H9 (cell line): ENCODE results near the gene RAC2. TPM values are rescaled to one million over a fixed set of nuclear protein-coding genes. Genes with fewer than 3 reads are reported as not detected.

Experiments used
- DNase-seq: peaks from one replicate; pipeline ENCODE4 v3.0.0-alpha.2; 2017
- H2AFZ ChIP-seq: one replicate; pipeline ENCODE4 v1.6.1; 2013; ENCODE audit warnings: mild to moderate bottlenecking, low read length, control low read depth, moderate library complexity
- H2AK5ac ChIP-seq: 2 replicates; pipeline ENCODE4 v1.6.1; 2013; ENCODE audit warnings: low read length, control low read depth, mixed read lengths; ENCODE audit not compliant: insufficient read length
- H2BK120ac ChIP-seq: one replicate; pipeline ENCODE4 v1.6.1; 2013; ENCODE audit warnings: low read depth, mild to moderate bottlenecking, low read length, control low read depth, inconsistent platforms; ENCODE audit not compliant: poor library complexity, severe bottlenecking
- H2BK12ac ChIP-seq: 2 replicates; pipeline ENCODE4 v1.6.1; 2013; ENCODE audit warnings: low read length, control low read depth, mixed read lengths, low read depth; ENCODE audit not compliant: insufficient read length
- H2BK15ac ChIP-seq: 2 replicates; pipeline ENCODE4 v1.6.1; 2013; ENCODE audit warnings: low read depth, low read length, control low read depth
- H2BK20ac ChIP-seq: one replicate; pipeline ENCODE4 v1.6.1; 2013; ENCODE audit warnings: low read depth, mild to moderate bottlenecking, low read length, control low read depth, inconsistent platforms; ENCODE audit not compliant: poor library complexity, severe bottlenecking
- H2BK5ac ChIP-seq: 2 replicates; pipeline ENCODE4 v1.6.1; 2013; ENCODE audit warnings: low read length, control low read depth, mixed read lengths; ENCODE audit not compliant: insufficient read length
- H3K14ac ChIP-seq: 2 replicates; pipeline ENCODE4 v1.6.1; 2013; ENCODE audit warnings: low read length, control low read depth; ENCODE audit not compliant: insufficient read depth
- H3K18ac ChIP-seq: 2 replicates; pipeline ENCODE4 v1.6.1; 2013; ENCODE audit warnings: low read depth, mild to moderate bottlenecking, mixed read lengths, low read length, control low read depth; ENCODE audit not compliant: insufficient read length
- H3K23ac ChIP-seq: 2 replicates; pipeline ENCODE4 v1.6.1; 2013; ENCODE audit warnings: low read length, control low read depth, mixed read lengths, low read depth; ENCODE audit not compliant: insufficient read length
- H3K23me2 ChIP-seq: 2 replicates; pipeline ENCODE4 v1.6.1; 2013; ENCODE audit warnings: low read depth, mild to moderate bottlenecking, mixed read lengths, low read length, control low read depth; ENCODE audit not compliant: insufficient read length, poor library complexity, severe bottlenecking
- H3K27ac ChIP-seq: 2 replicates; pipeline ENCODE4 v1.5.1; 2013; ENCODE audit warnings: low read length, control low read depth, mixed read lengths, low read depth; ENCODE audit not compliant: insufficient read length
- H3K27me3 ChIP-seq: 2 replicates; pipeline ENCODE4 v1.6.1; 2013; ENCODE audit warnings: low read length, control low read depth, inconsistent platforms; ENCODE audit not compliant: insufficient read depth
- H3K4ac ChIP-seq: 2 replicates; pipeline ENCODE4 v1.6.1; 2013; ENCODE audit warnings: low read depth, mild to moderate bottlenecking, control low read depth, inconsistent platforms, low read length, moderate library complexity
- H3K4me1 ChIP-seq: 2 replicates; pipeline ENCODE4 v1.6.1; 2013; ENCODE audit warnings: low read length, control low read depth, inconsistent platforms; ENCODE audit not compliant: insufficient read depth
- H3K4me2 ChIP-seq: 2 replicates; pipeline ENCODE4 v1.6.1; 2013; ENCODE audit warnings: low read length, control low read depth, mixed read lengths; ENCODE audit not compliant: insufficient read length, insufficient read depth
- H3K56ac ChIP-seq: 2 replicates; pipeline ENCODE4 v1.6.1; 2013; ENCODE audit warnings: low read depth, mild to moderate bottlenecking, mixed read lengths, low read length, control low read depth; ENCODE audit not compliant: insufficient read length
- H3K79me1 ChIP-seq: 2 replicates; pipeline ENCODE4 v1.6.1; 2013; ENCODE audit warnings: low read depth, mild to moderate bottlenecking, moderate library complexity, low read length, control low read depth, inconsistent platforms; ENCODE audit not compliant: insufficient read depth, poor library complexity, severe bottlenecking
- H3K79me2 ChIP-seq: 2 replicates; pipeline ENCODE4 v1.6.1; 2013; ENCODE audit warnings: low read length, control low read depth, inconsistent platforms; ENCODE audit not compliant: insufficient read depth
- H3K9ac ChIP-seq: 2 replicates; pipeline ENCODE4 v1.6.1; 2013; ENCODE audit warnings: low read length, control low read depth, mixed read lengths; ENCODE audit not compliant: insufficient read length; ENCODE audit errors: extremely low read depth
- H3K9me3 ChIP-seq: one replicate; pipeline ENCODE4 v1.6.1; 2013; ENCODE audit warnings: low read depth, low read length, inconsistent platforms; ENCODE audit not compliant: control insufficient read depth
- H3T11ph ChIP-seq: one replicate; pipeline ENCODE4 v1.6.1; 2013; ENCODE audit warnings: mild to moderate bottlenecking, low read length, control low read depth, inconsistent platforms
- H4K20me1 ChIP-seq: one replicate; pipeline ENCODE4 v1.6.1; 2013; ENCODE audit not compliant: control insufficient read depth, insufficient read length, insufficient read depth
- H4K5ac ChIP-seq: 2 replicates; pipeline ENCODE4 v1.6.1; 2013; ENCODE audit warnings: low read depth, mild to moderate bottlenecking, mixed read lengths, low read length, control low read depth; ENCODE audit not compliant: insufficient read length
- H4K8ac ChIP-seq: replicated peaks from 2 replicates; pipeline ENCODE4 v1.6.1; 2013; ENCODE audit warnings: low read length, control low read depth, mixed read lengths, low read depth; ENCODE audit not compliant: insufficient read length
- H4K91ac ChIP-seq: 2 replicates; pipeline ENCODE4 v1.6.1; 2013; ENCODE audit warnings: low read depth, mild to moderate bottlenecking, moderate library complexity, mixed read lengths, low read length, control low read depth; ENCODE audit not compliant: insufficient read length
- H3K27ac Mint-ChIP-seq, 3 experiments: 2 replicates in 2 of 3; 3 replicates in 1 of 3; pipeline ENCODE4 v1.8.0; 2020 to 2021; ENCODE audit warnings: mixed read lengths in 3 of 3, mild to moderate bottlenecking in 1 of 3, moderate library complexity in 1 of 3
- H3K27me3 Mint-ChIP-seq: 2 replicates; pipeline ENCODE4 v1.8.0; 2021; ENCODE audit warnings: low read depth, mild to moderate bottlenecking, moderate library complexity, mixed read lengths
- H3K36me3 Mint-ChIP-seq, 3 experiments: 2 replicates in 2 of 3; 3 replicates in 1 of 3; pipeline ENCODE4 v1.8.0; 2020 to 2021; ENCODE audit warnings: low read depth in 3 of 3, mixed read lengths in 3 of 3; ENCODE audit not compliant: insufficient read depth in 1 of 3
- H3K4me1 Mint-ChIP-seq, 2 experiments: 2 replicates each; pipeline ENCODE4 v1.8.0; 2020; ENCODE audit warnings: mixed read lengths in 2 of 2
- H3K4me3 Mint-ChIP-seq, 2 experiments: 2 replicates in 1 of 2; 3 replicates in 1 of 2; pipeline ENCODE4 v1.8.0; 2020 to 2021; ENCODE audit warnings: mild to moderate bottlenecking in 2 of 2, mixed read lengths in 2 of 2, moderate library complexity in 1 of 2
- H3K9me3 Mint-ChIP-seq, 2 experiments: 2 replicates in 1 of 2; 3 replicates in 1 of 2; pipeline ENCODE4 v1.8.0; 2020; ENCODE audit warnings: mild to moderate bottlenecking in 2 of 2, mixed read lengths in 2 of 2, moderate library complexity in 1 of 2
- CTCF ChIP-seq: fragments of 200-600 bp; sonication (generic); conservative IDR thresholded peaks from 3 replicates; pipeline ENCODE4 v1.8.0; 2021; ENCODE audit warnings: antibody characterized with exemption, mild to moderate bottlenecking
- WGBS: extraction: QIAGEN DNeasy Blood & Tissue Kit; methylation state at CpG from one replicate; pipeline ENCODE4 v1.1.7; 2013; ENCODE audit warnings: missing lambda C conversion rate, low lambda C conversion rate, mixed read lengths; ENCODE audit not compliant: insufficient read length; ENCODE audit errors: extremely low coverage; 5-methylcytosine and 5-hydroxymethylcytosine counted together
- total RNA-seq: library from RNA; stranded (reverse); gene quantifications from 2 replicates; pipeline ENCODE4 v1.2.1, GENCODE V29; 2021

RAC2 gene
- total RNA-seq, 1 experiment from 2014 or later, result 2.8 TPM

- Histone ChIP-seq H3K23me2 (peaks cover 8% of the 10 kb centered on the region), H3K23ac (no peak overlapping the region), H4K20me1 (no peaks in the 10 kb centered on the region), H2BK15ac (no peak overlapping the region), H3K4me1 (peaks cover 2% of the 10 kb centered on the region), H3T11ph (no peak overlapping the region), H3K9ac (no peak overlapping the region), H3K27me3 (no peaks in the 10 kb centered on the region), H4K5ac (no peak overlapping the region), H2BK12ac (no peak overlapping the region), H3K79me1 (no peaks in the 10 kb centered on the region), H3K14ac (no peak overlapping the region; the same call in 1 of the 2 replicates), H2BK120ac (no peak overlapping the region), H3K79me2 (no peaks in the 10 kb centered on the region), H3K9me3 (no peaks in the 10 kb centered on the region), H4K8ac (no peak overlapping the region), H3K27ac (no peak overlapping the region), H3K18ac (no peak overlapping the region), H3K4me2 (no peak overlapping the region), H3K56ac (no peak overlapping the region), H2BK5ac (no peak overlapping the region), H3K4ac (no peak overlapping the region), H2AFZ (no peak overlapping the region), H2AK5ac (no peak overlapping the region), H2BK20ac (no peak overlapping the region), H4K91ac (no peak overlapping the region)
- no peak overlapping the region for H3K4me3 Mint-ChIP-seq
- TF ChIP-seq CTCF, result no peak
- peaks cover 17 to 40% of the 10 kb centered on the region in 2 experiments for H3K4me1 Mint-ChIP-seq
- no peaks in the 10 kb centered on the region; a peak in 1 of 7 replicates for H3K36me3 Mint-ChIP-seq
- peaks cover 3% of the 10 kb centered on the region for H3K27me3 Mint-ChIP-seq
- no peak for DNase-seq
- no peaks in the 10 kb centered on the region for H3K9me3 Mint-ChIP-seq
- WGBS, result no CpG with 5 or more reads among the region's 3 CpGs
- no peak overlapping the region for H3K27ac Mint-ChIP-seq
Measured at GRCh38 chr22:37182949-37183245, 61.2 kb downstream of the RAC2 start.
